ENCODE measurements around the gene MTMR4.
"Not testable (repeated sequence)": the region's sequence is repeated elsewhere in the genome, so short reads cannot be mapped to it uniquely, and the experiment has no call there.

MTMR4 gene

GRCh38 chr17:58491510-58492045, 22.9 kb downstream of the MTMR4 start:
- no peak for DNase-seq

GRCh38 chr17:58488428-58488890, 26.0 kb downstream of the MTMR4 start:
- DNase-seq, result no peak

- DNase-seq, result no peak
These were observed 26.6 kb downstream of the MTMR4 start, which contains the start of gene HSF5 for GRCh38 chr17:58487589-58488427. Gene HSF5, minus strand, starts transcription at chr17:58488408. Its CDS starts 134 bp downstream, at chr17:58488274.

GRCh38 chr17:58484600-58484999, 29.8 kb downstream of the MTMR4 start:
- DNase-seq, result no peak

GRCh38 chr17:58481798-58482197, 32.6 kb downstream of the MTMR4 start:
- DNase-seq, result not testable (repeated sequence)

GRCh38 chr17:58480090-58480489, 34.3 kb downstream of the MTMR4 start:
- no peak for DNase-seq

GRCh38 chr17:58476812-58477211, 37.6 kb downstream of the MTMR4 start:
- no peak for DNase-seq

- no peak for DNase-seq
These were observed 38.5 kb downstream of the MTMR4 start for GRCh38 chr17:58475985-58476384.

- no peak for DNase-seq
These were observed 44.1 kb downstream of the MTMR4 start for GRCh38 chr17:58470356-58470755.

- no peak for DNase-seq
These were observed 45.5 kb downstream of the MTMR4 start for GRCh38 chr17:58468944-58469343.

- no peak for DNase-seq
These were observed 58.9 kb downstream of the MTMR4 start for GRCh38 chr17:58455491-58455890.

- DNase-seq, result no peak
These were observed 61.7 kb downstream of the MTMR4 start for GRCh38 chr17:58452738-58453137.

- DNase-seq, result peak in 5 of 14 donors; percentile 0 to 9 (median 3)
These were observed 67.1 kb downstream of the MTMR4 start for GRCh38 chr17:58447039-58447975.

GRCh38 chr17:58446086-58446485, 68.4 kb downstream of the MTMR4 start:
- no peak for DNase-seq
